GM21423 (cell line): ENCODE measurements around the gene SOWAHB.

Experiments used
- ATAC-seq: cut with Tn5 transposase; IDR thresholded peaks from one replicate; pipeline ENCODE4 v1.9.1; 2021; ENCODE audit warnings: mild to moderate bottlenecking, moderate library complexity; ENCODE audit not compliant: unreplicated experiment

Gene SOWAHB

GRCh38 chr4:76897536-76898384, at the start of gene SOWAHB:
SOWAHB (minus strand) TSS chr4:76898144; CDS start chr4:76897849, 295 bp downstream.
- no peak for ATAC-seq

- no peak for ATAC-seq
These were observed 49.4 kb upstream of the SOWAHB start for GRCh38 chr4:76947369-76947768.

- no peak for ATAC-seq
These were observed 45.8 kb upstream of the SOWAHB start for GRCh38 chr4:76943790-76944189.

GRCh38 chr4:76943129-76943620, 45.2 kb upstream of the SOWAHB start:
- ATAC-seq = no peak

- no peak for ATAC-seq
These were observed 41.2 kb upstream of the SOWAHB start for GRCh38 chr4:76939184-76939583.

GRCh38 chr4:76931576-76932276, 33.8 kb upstream of the SOWAHB start:
- ATAC-seq = no peak

- ATAC-seq = no peak
These were observed 33.1 kb upstream of the SOWAHB start for GRCh38 chr4:76931087-76931486.

GRCh38 chr4:76930685-76931084, 32.7 kb upstream of the SOWAHB start:
- ATAC-seq = no peak

GRCh38 chr4:76926841-76927240, 28.9 kb upstream of the SOWAHB start:
- no peak for ATAC-seq

- ATAC-seq = no peak
These were observed 25.8 kb upstream of the SOWAHB start for GRCh38 chr4:76923619-76924357.

GRCh38 chr4:76920715-76921114, 22.8 kb upstream of the SOWAHB start:
- ATAC-seq = no peak

- ATAC-seq = no peak
These were observed 11.8 kb upstream of the SOWAHB start for GRCh38 chr4:76909711-76910110.

- no peak for ATAC-seq
These were observed 7.6 kb upstream of the SOWAHB start for GRCh38 chr4:76905521-76905920.

GRCh38 chr4:76904646-76905190, 6.8 kb upstream of the SOWAHB start:
- ATAC-seq = no peak

GRCh38 chr4:76902233-76902890, 4.4 kb upstream of the SOWAHB start:
- ATAC-seq = no peak

GRCh38 chr4:76898949-76899645, 1.2 kb upstream of the SOWAHB start:
- ATAC-seq = no peak

- ATAC-seq = no peak
These were observed 395 bp upstream of the SOWAHB start for GRCh38 chr4:76898385-76898692.

- ATAC-seq = no peak
These were observed 1.1 kb downstream of the SOWAHB start for GRCh38 chr4:76896614-76897535.

- no peak for ATAC-seq
These were observed 1.9 kb downstream of the SOWAHB start for GRCh38 chr4:76896048-76896447.
